Osteocyte (in vitro differentiated cells): ENCODE results near the gene GLCE. TPM values are rescaled to one million over a fixed set of nuclear protein-coding genes. Genes with fewer than 3 reads are reported as not detected.
"Not testable (repeated sequence)": the region's sequence is repeated elsewhere in the genome, so short reads cannot be mapped to it uniquely, and the experiment has no call there.

Experiments
- DNase-seq: peaks from one replicate; pipeline ENCODE4 v3.0.0; 2021; ENCODE audit warnings: mixed read lengths; ENCODE audit not compliant: unreplicated experiment; ENCODE audit errors: extremely low spot score
- H3K27ac Mint-ChIP-seq: one replicate; pipeline ENCODE4 v1.8.0; 2021; ENCODE audit warnings: mild to moderate bottlenecking, mixed read lengths; ENCODE audit not compliant: unreplicated experiment
- H3K27me3 Mint-ChIP-seq: one replicate; pipeline ENCODE4 v1.8.0; 2021; ENCODE audit warnings: mixed read lengths; ENCODE audit not compliant: unreplicated experiment
- H3K36me3 Mint-ChIP-seq: one replicate; pipeline ENCODE4 v1.8.0; 2021; ENCODE audit warnings: mixed read lengths; ENCODE audit not compliant: unreplicated experiment
- H3K4me1 Mint-ChIP-seq: one replicate; pipeline ENCODE4 v1.8.0; 2021; ENCODE audit warnings: mixed read lengths; ENCODE audit not compliant: unreplicated experiment
- H3K4me3 Mint-ChIP-seq: one replicate; pipeline ENCODE4 v1.8.0; 2021; ENCODE audit warnings: mild to moderate bottlenecking, moderate library complexity, mixed read lengths; ENCODE audit not compliant: unreplicated experiment
- H3K9me3 Mint-ChIP-seq: one replicate; pipeline ENCODE4 v1.8.0; 2021; ENCODE audit warnings: mixed read lengths; ENCODE audit not compliant: unreplicated experiment
- total RNA-seq: library from RNA; stranded (reverse); gene quantifications from 2 replicates; pipeline ENCODE4 v1.2.1, GENCODE V29; 2021
- TF ChIP-seq, protein P1 (sequence below): fragments of 200-600 bp; sonication (generic); IDR thresholded peaks from 2 replicates; pipeline ENCODE4 v1.5.0; 2021; ENCODE audit warnings: antibody characterized with exemption, mild to moderate bottlenecking, moderate library complexity

Gene GLCE
- total RNA-seq, 1 donor from 2014 or later, result 19.5 TPM

DNA sequence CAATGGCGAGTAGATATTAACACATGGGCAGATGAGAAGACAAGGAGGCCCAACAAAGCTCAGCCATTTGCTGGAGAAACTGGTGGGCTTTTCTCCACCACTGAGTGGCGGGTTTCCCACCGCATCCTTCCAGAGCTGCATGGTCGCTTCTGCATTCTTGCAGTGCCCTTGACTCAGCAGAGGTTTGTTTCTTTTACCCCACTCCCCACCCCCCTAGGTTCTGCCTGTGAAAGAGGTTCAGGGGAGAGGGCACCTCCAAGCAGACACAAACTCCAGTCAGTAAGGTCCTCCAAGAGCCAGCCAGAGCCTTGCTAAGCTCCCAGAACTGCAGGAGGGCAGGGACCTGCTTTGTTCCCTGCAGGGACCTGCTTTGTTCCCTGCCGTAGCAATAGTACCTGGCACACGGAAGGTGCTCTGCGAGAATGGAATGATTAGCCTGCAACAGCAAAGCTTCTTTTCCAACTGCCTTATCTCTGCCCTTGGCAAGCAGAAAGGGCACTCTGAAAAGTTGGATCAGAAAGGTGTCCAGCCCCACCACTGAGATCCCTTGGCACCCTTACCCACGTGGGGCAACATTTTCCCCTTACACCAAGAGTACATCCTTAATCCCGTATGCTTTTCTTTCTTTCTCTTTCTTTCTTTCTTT lies 139.6 kb downstream of the GLCE start:
- H3K4me1 Mint-ChIP-seq, result peaks cover 19% of the 10 kb centered on the region
- DNase-seq, result no peak
- H3K27me3 Mint-ChIP-seq, result peaks cover 5% of the 10 kb centered on the region
- H3K4me3 Mint-ChIP-seq, result no peak overlapping the region
- H3K9me3 Mint-ChIP-seq, result no peaks in the 10 kb centered on the region
- no peaks in the 10 kb centered on the region for H3K36me3 Mint-ChIP-seq
- TF ChIP-seq, protein P1, sequence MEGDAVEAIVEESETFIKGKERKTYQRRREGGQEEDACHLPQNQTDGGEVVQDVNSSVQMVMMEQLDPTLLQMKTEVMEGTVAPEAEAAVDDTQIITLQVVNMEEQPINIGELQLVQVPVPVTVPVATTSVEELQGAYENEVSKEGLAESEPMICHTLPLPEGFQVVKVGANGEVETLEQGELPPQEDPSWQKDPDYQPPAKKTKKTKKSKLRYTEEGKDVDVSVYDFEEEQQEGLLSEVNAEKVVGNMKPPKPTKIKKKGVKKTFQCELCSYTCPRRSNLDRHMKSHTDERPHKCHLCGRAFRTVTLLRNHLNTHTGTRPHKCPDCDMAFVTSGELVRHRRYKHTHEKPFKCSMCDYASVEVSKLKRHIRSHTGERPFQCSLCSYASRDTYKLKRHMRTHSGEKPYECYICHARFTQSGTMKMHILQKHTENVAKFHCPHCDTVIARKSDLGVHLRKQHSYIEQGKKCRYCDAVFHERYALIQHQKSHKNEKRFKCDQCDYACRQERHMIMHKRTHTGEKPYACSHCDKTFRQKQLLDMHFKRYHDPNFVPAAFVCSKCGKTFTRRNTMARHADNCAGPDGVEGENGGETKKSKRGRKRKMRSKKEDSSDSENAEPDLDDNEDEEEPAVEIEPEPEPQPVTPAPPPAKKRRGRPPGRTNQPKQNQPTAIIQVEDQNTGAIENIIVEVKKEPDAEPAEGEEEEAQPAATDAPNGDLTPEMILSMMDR, result no peak
- H3K27ac Mint-ChIP-seq, result no peak overlapping the region

- not testable (repeated sequence) for H3K9me3 Mint-ChIP-seq, H3K4me3 Mint-ChIP-seq, H3K36me3 Mint-ChIP-seq
Observed at GRCh38 chr15:69301101-69301500, 140.7 kb downstream of the GLCE start.

DNA sequence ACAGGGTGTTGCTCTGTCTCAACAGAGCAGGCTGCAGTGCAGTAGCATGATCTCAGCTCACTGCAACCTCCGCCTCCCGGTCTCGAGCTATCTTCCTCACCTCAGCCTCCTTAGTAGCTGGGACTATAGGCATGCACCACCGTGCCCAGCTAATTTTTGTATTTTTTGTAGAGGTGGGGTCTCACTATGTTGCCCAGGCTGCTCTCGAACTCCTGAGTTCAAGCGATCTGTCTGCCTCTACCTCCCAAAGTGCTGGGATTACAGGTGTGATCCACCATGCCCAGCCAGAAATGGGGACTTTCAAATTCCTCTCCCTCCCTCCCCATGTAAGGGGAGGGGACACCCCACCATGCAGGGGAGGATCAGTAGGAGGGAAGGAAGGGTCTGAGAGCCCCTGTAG lies 141.7 kb downstream of the GLCE start:
- not testable (repeated sequence) for H3K4me3 Mint-ChIP-seq, DNase-seq
- peaks cover 32% of the 10 kb centered on the region for H3K4me1 Mint-ChIP-seq

More at GRCh38 chr15:69301101-69301500, 140.7 kb downstream of the GLCE start:
- DNase-seq, H3K27ac Mint-ChIP-seq, H3K27me3 Mint-ChIP-seq: not testable (repeated sequence)
- peaks cover 29% of the 10 kb centered on the region for H3K4me1 Mint-ChIP-seq

DNA sequence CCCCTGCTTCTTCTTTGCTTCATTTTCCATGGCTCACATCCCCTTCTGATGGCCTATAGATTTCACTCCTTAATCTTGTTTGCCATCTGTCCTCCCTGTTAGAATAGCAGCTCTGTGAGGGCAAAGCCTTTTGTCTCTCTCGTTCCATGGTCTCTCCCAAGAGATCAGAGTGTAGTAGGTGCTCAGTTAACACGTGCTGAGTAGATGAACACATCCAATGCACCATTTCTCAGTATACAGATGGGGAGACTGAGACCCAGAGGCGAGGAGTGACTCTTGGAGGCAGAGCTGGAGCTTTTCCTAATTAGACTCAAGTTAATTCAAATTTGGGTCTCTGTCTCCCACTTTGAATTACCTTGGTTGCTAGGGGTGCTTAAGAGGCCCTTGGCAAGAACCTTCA lies 142.5 kb downstream of the GLCE start:
- H3K36me3 Mint-ChIP-seq, result no peaks in the 10 kb centered on the region
- TF ChIP-seq, protein P1, result no peak
- H3K4me3 Mint-ChIP-seq, result no peak overlapping the region
- DNase-seq, result no peak
- H3K9me3 Mint-ChIP-seq, result no peaks in the 10 kb centered on the region
- peaks cover 32% of the 10 kb centered on the region for H3K4me1 Mint-ChIP-seq
- no peaks in the 10 kb centered on the region for H3K27me3 Mint-ChIP-seq
- no peak overlapping the region for H3K27ac Mint-ChIP-seq

More for the DNA sequence above, 141.7 kb downstream of the GLCE start:
- not testable (repeated sequence) for H3K27me3 Mint-ChIP-seq, H3K9me3 Mint-ChIP-seq, H3K36me3 Mint-ChIP-seq, H3K27ac Mint-ChIP-seq

GRCh38 chr15:69303337-69304181 lies 143.1 kb downstream of the GLCE start:
- no peak for DNase-seq
- H3K27ac Mint-ChIP-seq, result peak overlapping the region; percentile 56
- no peaks in the 10 kb centered on the region for H3K36me3 Mint-ChIP-seq
- H3K9me3 Mint-ChIP-seq, result no peaks in the 10 kb centered on the region
- TF ChIP-seq, protein P1, result peak; percentile 16
- peaks cover 32% of the 10 kb centered on the region for H3K4me1 Mint-ChIP-seq
- H3K4me3 Mint-ChIP-seq, result no peak overlapping the region
- H3K27me3 Mint-ChIP-seq, result no peaks in the 10 kb centered on the region

DNA sequence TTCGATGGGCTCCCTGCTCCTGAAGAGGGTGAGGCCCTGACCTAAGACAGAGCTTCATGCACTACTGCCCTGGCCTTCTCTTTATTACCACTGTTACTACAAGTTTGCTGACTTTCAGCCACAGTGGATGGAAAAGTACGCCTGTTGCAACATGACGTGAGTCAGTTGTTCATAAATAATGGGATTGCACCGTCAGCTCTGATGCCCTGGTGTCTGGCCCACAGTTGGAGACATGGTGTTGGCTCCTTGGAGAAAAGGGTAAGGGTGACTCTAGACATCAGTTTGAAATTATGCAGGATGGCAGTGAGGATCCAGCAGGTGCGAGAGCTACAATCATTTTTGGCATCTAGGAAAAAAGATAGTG lies 143.7 kb downstream of the GLCE start:
- no peak for DNase-seq
- H3K9me3 Mint-ChIP-seq, result no peaks in the 10 kb centered on the region
- no peaks in the 10 kb centered on the region for H3K27me3 Mint-ChIP-seq
- TF ChIP-seq, protein P1, result no peak
- H3K4me1 Mint-ChIP-seq, result peaks cover 32% of the 10 kb centered on the region
- no peak overlapping the region for H3K4me3 Mint-ChIP-seq
- H3K36me3 Mint-ChIP-seq, result no peaks in the 10 kb centered on the region
- H3K27ac Mint-ChIP-seq, result peak overlapping the region; percentile 56
